HCT116 (cell line): Measurements from ENCODE around the gene CD8B2. TPM values are rescaled to one million over a fixed set of nuclear protein-coding genes. Genes with fewer than 3 reads are reported as not detected.

ENCODE experiments used
- ATAC-seq: fragments of 200-7000 bp; cut with Tn5 transposase; 2 replicates; pipeline ENCODE4 v1.9.1; 2020; ENCODE audit warnings: mild to moderate bottlenecking, moderate library complexity
- BruUV-seq: library from RNA; stranded (reverse); fragments of 400-500 nt; replicated peaks from 2 replicates; lab custom pipeline; 2021; lab: Mats Ljungman, UMichigan
- CTCF ChIA-PET: fragments of 300-600 bp; sonication (Branson Sonifier 250); formaldehyde crosslinking; loops from one replicate; lab custom pipeline; 2021; ENCODE audit warnings: antibody characterized with exemption; lab: Charles Lee
- POLR2A ChIA-PET: fragments of 300-600, 350-600 bp; sonication (Branson Sonifier 250); formaldehyde crosslinking; loops from one replicate; lab custom pipeline; 2021; ENCODE audit warnings: antibody characterized with exemption; lab: Charles Lee
- RAD21 ChIA-PET, 2 experiments: fragments of 300-600 bp; sonication (Branson Sonifier 250); formaldehyde crosslinking; loops; one replicate each; lab custom pipeline; 2023; ENCODE audit warnings: low total read pairs in 2 of 2; ENCODE audit not compliant: uncharacterized antibody in 2 of 2, unreplicated experiment in 2 of 2, low non-redundant PET in 1 of 2; lab: Charles Lee
- DNase-seq: peaks from one replicate; pipeline ENCODE4 v3.0.0-alpha.2; 2010; ENCODE audit warnings: low read depth, low spot score
- H2AFZ ChIP-seq: fragments of 200-600 bp; shearing (Covaris generic), sonication (generic); 2 replicates; pipeline ENCODE4 v1.6.1; 2017; ENCODE audit warnings: low read depth, mixed run types, mixed read lengths, antibody characterized with exemption, low read length; ENCODE audit not compliant: poor library complexity, severe bottlenecking
- H3K27ac ChIP-seq: 2 replicates; pipeline ENCODE4 v1.5.1; 2012; ENCODE audit warnings: low read depth, low read length
- H3K27me3 ChIP-seq: fragments of 200-600 bp; sonication (generic); 2 replicates; pipeline ENCODE4 v1.6.1; 2016; ENCODE audit warnings: mixed run types, low read length, mixed read lengths; ENCODE audit not compliant: insufficient read depth
- H3K36me3 ChIP-seq, 2 experiments: fragments of 200-500 bp in 1 of 2; fragments of 200-600 bp in 1 of 2; sonication (Bioruptor generic) in 1 of 2; sonication (generic) in 1 of 2; 2 replicates each; pipeline versions ENCODE4 v1.5.1 to v1.6.1; 2014 to 2016; ENCODE audit warnings: low read length in 2 of 2, inconsistent platforms in 1 of 2, mixed read lengths in 1 of 2, mixed run types in 1 of 2; ENCODE audit not compliant: insufficient read depth in 2 of 2, control insufficient read depth in 1 of 2
- H3K4me1 ChIP-seq, 2 experiments: fragments of 200-600 bp in 1 of 2; sonication (generic) in 1 of 2; 2 replicates each; pipeline versions ENCODE4 v1.5.1 to v1.6.1; 2012 to 2017; ENCODE audit warnings: low read length in 2 of 2, inconsistent platforms in 1 of 2, mild to moderate bottlenecking in 1 of 2, mixed read lengths in 1 of 2, mixed run types in 1 of 2, moderate library complexity in 1 of 2; ENCODE audit not compliant: insufficient read depth in 2 of 2, control insufficient read depth in 1 of 2
- H3K4me2 ChIP-seq: fragments of 200-600 bp; sonication (generic); 2 replicates; pipeline ENCODE4 v1.6.1; 2017; ENCODE audit warnings: mixed run types, low read length, mixed read lengths
- H3K4me3 ChIP-seq, 2 experiments: fragments of 200-600 bp in 1 of 2; sonication (generic) in 1 of 2; replicated peaks in 1 of 2; 2 replicates each; pipeline ENCODE4 v1.5.1; 2011 to 2016; ENCODE audit warnings: low read length in 2 of 2, control low read depth in 1 of 2, low read depth in 1 of 2, mild to moderate bottlenecking in 1 of 2, mixed read lengths in 1 of 2, mixed run types in 1 of 2
- H3K79me2 ChIP-seq: fragments of 200-600 bp; sonication (generic); 2 replicates; pipeline ENCODE4 v1.6.1; 2017; ENCODE audit warnings: mild to moderate bottlenecking, mixed run types, low read length, moderate library complexity, mixed read lengths; ENCODE audit not compliant: insufficient read depth
- H3K9ac ChIP-seq: fragments of 200-600 bp; sonication (generic); 2 replicates; pipeline ENCODE4 v1.6.1; 2016; ENCODE audit warnings: low read length, mixed read lengths
- H3K9me2 ChIP-seq: fragments of 200-600 bp; sonication (generic), shearing (Covaris generic); 2 replicates; pipeline ENCODE4 v1.6.1; 2017; ENCODE audit warnings: mixed run types, mild to moderate bottlenecking, moderate library complexity; ENCODE audit not compliant: insufficient read depth
- H3K9me3 ChIP-seq, 2 experiments: fragments of 200-500 bp in 1 of 2; fragments of 200-600 bp in 1 of 2; sonication (Bioruptor generic) in 1 of 2; sonication (generic) in 1 of 2; 2 replicates each; pipeline ENCODE4 v1.6.1; 2014 to 2017; ENCODE audit warnings: low read length in 2 of 2, mixed read lengths in 2 of 2, inconsistent platforms in 1 of 2, low read depth in 1 of 2, mild to moderate bottlenecking in 1 of 2, mixed run types in 1 of 2, moderate library complexity in 1 of 2; ENCODE audit not compliant: control insufficient read depth in 1 of 2, insufficient read depth in 1 of 2
- H4K20me1 ChIP-seq: fragments of 200-600 bp; sonication (generic), shearing (Covaris generic); 2 replicates; pipeline ENCODE4 v1.6.1; 2017; ENCODE audit warnings: mixed run types, mild to moderate bottlenecking, moderate library complexity; ENCODE audit not compliant: insufficient read depth
- ATF3 ChIP-seq: IDR thresholded peaks from 2 replicates; pipeline ENCODE4 v1.6.1; 2012
- CEBPB ChIP-seq: IDR thresholded peaks from 2 replicates; pipeline ENCODE4 v1.6.1; 2012; ENCODE audit warnings: low read depth
- EZH2 ChIP-seq: fragments of 200-600 bp; sonication (generic); IDR thresholded peaks from 2 replicates; pipeline ENCODE4 v1.6.1; 2017; ENCODE audit warnings: antibody characterized with exemption, mixed run types
- FOSL1 ChIP-seq: IDR thresholded peaks from 2 replicates; pipeline ENCODE4 v1.6.1; 2012; ENCODE audit warnings: low read depth
- JUND ChIP-seq: IDR thresholded peaks from 2 replicates; pipeline ENCODE4 v1.6.1; 2012
- POLR2A ChIP-seq: IDR thresholded peaks from 2 replicates; pipeline ENCODE4 v1.7.0; 2011; ENCODE audit warnings: borderline replicate concordance; ENCODE audit not compliant: insufficient read depth, insufficient read length; ENCODE audit errors: extremely low read depth
- REST ChIP-seq: IDR thresholded peaks from 2 replicates; pipeline ENCODE4 v1.6.1; 2012; ENCODE audit warnings: low read depth
- SIN3A ChIP-seq: IDR thresholded peaks from 2 replicates; pipeline ENCODE4 v1.6.1; 2012; ENCODE audit warnings: low read depth
- SP1 ChIP-seq: IDR thresholded peaks from 2 replicates; pipeline ENCODE4 v1.6.1; 2012; ENCODE audit warnings: low read depth
- SRF ChIP-seq: IDR thresholded peaks from 2 replicates; pipeline ENCODE4 v1.6.1; 2012; ENCODE audit warnings: low read depth
- TCF7L2 ChIP-seq: IDR thresholded peaks from 2 replicates; pipeline ENCODE4 v1.7.0; 2011; ENCODE audit warnings: borderline replicate concordance, inconsistent platforms; ENCODE audit not compliant: insufficient read depth, insufficient read length; ENCODE audit errors: extremely low read depth
- YY1 ChIP-seq: IDR thresholded peaks from 2 replicates; pipeline ENCODE4 v1.6.1; 2011; ENCODE audit warnings: low read length, low read depth, moderate library complexity, mild to moderate bottlenecking; ENCODE audit not compliant: insufficient replicate concordance; ENCODE audit errors: extremely low read depth
- ZFX ChIP-seq: fragments of 450-650 bp; IDR thresholded peaks from 2 replicates; pipeline ENCODE4 v1.6.1; 2017
- intact Hi-C: fragments of 100-400 bp; cut with micrococcal nuclease; formaldehyde crosslinking; loops from 2 replicates; pipeline ENCODE4 v1.10.0; 2022
- total RNA-seq: library from RNA; stranded (reverse); gene quantifications from one replicate; pipeline ENCODE4 v1.2.1, GENCODE V29; 2021; ENCODE audit not compliant: unreplicated experiment

Gene CD8B2
- total RNA-seq, 1 experiment from 2014 or later: not detected

GRCh38 chr2:106547164-106547903 is 60.2 kb downstream of the CD8B2 start:
- no peak for DNase-seq
- intact Hi-C loops: no loop called here
- Histone ChIP-seq H3K4me3 (no peak overlapping the region), H3K79me2 (no peaks in the 10 kb centered on the region), H2AFZ (no peak overlapping the region), H3K9me2 (no peaks in the 10 kb centered on the region), H3K9me3 (no peaks in the 10 kb centered on the region), H4K20me1 (no peaks in the 10 kb centered on the region), H3K9ac (no peak overlapping the region), H3K27me3 (no peaks in the 10 kb centered on the region), H3K4me2 (no peak overlapping the region), H3K27ac (no peak overlapping the region), H3K36me3 (no peaks in the 10 kb centered on the region), H3K4me1 (peaks cover 0 to 4% of the 10 kb centered on the region in 2 experiments; a peak in 1 of 4 replicates)
- no peak for ATAC-seq
- CTCF ChIA-PET: no interaction called here
- TF ChIP-seq CEBPB: no peak
- no peak for TF ChIP-seq JUND
- no peak for TF ChIP-seq SP1
- TF ChIP-seq FOSL1: no peak
- TF ChIP-seq YY1: no peak
- no peak for TF ChIP-seq POLR2A
- no peak for TF ChIP-seq SIN3A
- no peak for TF ChIP-seq TCF7L2
- TF ChIP-seq SRF: no peak
- no peak for TF ChIP-seq ZFX
- no peak for TF ChIP-seq REST
- TF ChIP-seq EZH2: no peak
- TF ChIP-seq ATF3: no peak
- BruUV-seq: no TSS peak
- RAD21 ChIA-PET: no interaction called here
- POLR2A ChIA-PET: no interaction called here
